ENCODE results near the gene RASL12. TPM values are rescaled to one million over a fixed set of nuclear protein-coding genes. Genes with fewer than 3 reads are reported as not detected.
A peak's percentile ranks its signal among the peaks of the same experiment; 100 is the strongest.

The RASL12 gene
- total RNA-seq, 1 donor from 2014 or later, result 85.7 TPM

DNA sequence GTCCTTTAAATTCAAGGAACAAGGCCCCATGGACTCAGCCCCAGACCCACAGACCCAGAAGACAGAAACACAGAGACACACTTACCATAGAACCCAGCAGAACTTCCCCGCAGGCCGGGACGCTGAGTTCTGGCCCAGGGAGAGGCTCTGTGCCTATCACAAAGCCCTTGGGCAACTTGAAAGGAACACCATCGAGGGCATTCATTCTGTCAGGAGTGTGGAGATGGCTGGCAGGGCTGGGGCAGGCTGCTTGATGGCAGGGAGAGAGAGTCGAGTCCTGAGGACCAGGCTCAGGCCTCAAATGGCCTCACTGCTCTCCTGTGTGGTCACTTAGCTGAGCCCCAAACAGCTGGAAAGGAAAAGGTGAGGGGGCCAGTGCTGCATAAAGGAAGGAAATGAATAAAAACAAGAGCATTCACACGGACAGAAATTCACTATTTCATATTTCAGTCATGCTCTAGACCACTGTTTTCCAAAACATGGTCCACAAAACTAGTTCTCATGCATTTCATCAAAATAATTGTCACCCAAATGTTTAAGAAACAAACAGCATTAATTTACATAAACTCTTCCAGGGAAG, 38.3 kb upstream of the RASL12 start:
- no peak for DNase-seq (ENCODE audit: extremely low spot score in 2 of 2)
- Histone ChIP-seq H3K36me3 (peaks cover 0 to 18% of the 10 kb centered on the region in 2 donors), H3K27me3 (no peaks in the 10 kb centered on the region), H3K4me3 (no peak overlapping the region), H3K4me1 (peaks cover 8% of the 10 kb centered on the region), H3K9me3 (no peaks in the 10 kb centered on the region), H3K27ac (no peak overlapping the region)
- TF ChIP-seq POLR2AphosphoS5 (IDR thresholded peaks at IDR 0.05; ENCODE audit: insufficient read depth in 1 of 2, low read depth in 1 of 2), result no peak
- intact Hi-C loops (cut with DNase I), result no loop called here

DNA sequence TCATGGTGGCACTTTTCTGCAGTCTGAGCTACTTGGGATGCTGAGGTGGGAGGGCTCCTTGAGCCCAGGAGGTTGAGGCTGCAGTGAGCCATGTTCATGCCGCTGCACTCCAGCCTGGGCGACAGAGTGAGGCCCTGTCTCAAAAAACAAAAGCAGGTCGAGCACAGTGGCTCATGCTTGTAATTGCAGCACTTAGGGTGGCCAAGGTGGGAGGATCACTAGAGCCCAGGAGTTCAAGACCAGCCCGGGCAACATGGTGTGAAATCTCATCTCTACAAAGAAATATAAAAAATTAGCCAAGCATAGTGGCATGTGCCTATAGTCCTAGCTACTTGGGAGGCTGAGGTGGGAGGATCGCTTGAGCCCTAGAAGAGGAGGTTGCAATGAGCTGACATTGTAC, 37.2 kb upstream of the RASL12 start:
- intact Hi-C loops (cut with DNase I), result no loop called here
- no peaks in the 10 kb centered on the region for H3K27me3 ChIP-seq
- no peak overlapping the region for H3K27ac ChIP-seq
- TF ChIP-seq POLR2A (IDR thresholded peaks at IDR 0.05) (no peak), POLR2AphosphoS5 (IDR thresholded peaks at IDR 0.05; ENCODE audit: insufficient read depth in 1 of 2, low read depth in 1 of 2) (no peak), CTCF (IDR thresholded peaks at IDR 0.05) (no peak)
- H3K4me3 ChIP-seq, result no peak overlapping the region
- DNase-seq (ENCODE audit: extremely low spot score in 2 of 2), result no peak
- H3K36me3 ChIP-seq, result peaks cover 0 to 18% of the 10 kb centered on the region in 2 donors
- H3K4me1 ChIP-seq, result peaks cover 15% of the 10 kb centered on the region
- no peaks in the 10 kb centered on the region for H3K9me3 ChIP-seq

GRCh38 chr15:65102912-65103311, 35.1 kb upstream of the RASL12 start:
- Histone ChIP-seq H3K4me3 (no peak overlapping the region), H3K27me3 (no peaks in the 10 kb centered on the region), H3K27ac (no peak overlapping the region), H3K36me3 (peaks cover 0 to 30% of the 10 kb centered on the region in 2 donors), H3K4me1 (peaks cover 15% of the 10 kb centered on the region), H3K9me3 (no peaks in the 10 kb centered on the region)
- no peak for TF ChIP-seq CTCF (IDR thresholded peaks at IDR 0.05)
- TF ChIP-seq POLR2A (IDR thresholded peaks at IDR 0.05), result no peak
- no peak for TF ChIP-seq POLR2AphosphoS5 (IDR thresholded peaks at IDR 0.05; ENCODE audit: insufficient read depth in 1 of 2, low read depth in 1 of 2)
- intact Hi-C loops (cut with DNase I), result no loop called here
- DNase-seq (ENCODE audit: extremely low spot score in 2 of 2), result no peak

DNA sequence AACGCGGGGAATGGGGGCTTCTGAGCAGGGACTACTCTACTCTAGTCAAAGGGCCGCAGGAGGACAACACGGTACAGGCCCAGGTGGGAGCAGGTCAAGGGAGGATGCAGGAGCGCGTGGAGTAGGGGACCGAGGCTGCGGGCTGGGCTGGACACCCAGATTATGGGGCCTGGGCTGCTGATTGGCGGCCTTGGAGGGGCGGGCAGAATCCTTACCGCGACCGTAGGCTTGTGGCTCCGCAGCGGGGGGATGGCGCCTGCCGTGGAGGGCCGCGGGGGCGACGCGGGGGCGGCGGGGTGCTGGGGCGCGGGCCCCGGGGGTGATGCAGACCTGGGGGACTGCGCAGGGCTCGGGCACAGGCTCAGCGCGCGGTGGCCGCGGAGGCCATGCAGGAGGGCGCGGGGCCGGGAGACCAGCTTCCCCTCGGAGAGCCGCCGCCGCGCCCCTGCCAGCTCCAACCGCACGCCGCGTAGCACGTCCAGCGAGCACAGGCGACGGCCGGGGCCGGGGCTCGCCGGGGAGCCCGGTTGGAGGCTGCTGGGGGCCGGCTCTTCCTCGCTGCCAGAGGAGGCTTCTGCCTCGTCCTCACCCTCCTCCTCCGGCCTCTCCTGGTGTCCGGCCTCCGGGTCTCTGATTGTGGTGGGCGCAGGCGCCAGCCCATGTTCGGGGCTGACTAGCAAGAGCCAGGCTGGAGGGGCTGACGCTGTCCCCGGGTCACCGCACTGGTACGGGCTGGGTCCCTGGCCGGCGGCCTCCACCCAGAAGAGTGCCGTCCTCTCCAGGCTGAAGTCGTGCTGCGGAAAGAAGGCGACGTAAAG, 34.3 kb upstream of the RASL12 start:
- intact Hi-C loops (cut with DNase I), result no loop called here
- Histone ChIP-seq H3K27me3 (no peaks in the 10 kb centered on the region), H3K4me1 (peaks cover 15% of the 10 kb centered on the region), H3K4me3 (no peak overlapping the region), H3K9me3 (no peaks in the 10 kb centered on the region), H3K36me3 (peaks cover 0 to 30% of the 10 kb centered on the region in 2 donors), H3K27ac (no peak overlapping the region)
- DNase-seq (ENCODE audit: extremely low spot score in 2 of 2), result peak in 1 of 2 donors; percentile 46
- TF ChIP-seq POLR2AphosphoS5 (IDR thresholded peaks at IDR 0.05; ENCODE audit: insufficient read depth in 1 of 2, low read depth in 1 of 2) (no peak), POLR2A (IDR thresholded peaks at IDR 0.05) (no peak), CTCF (IDR thresholded peaks at IDR 0.05) (no peak)

GRCh38 chr15:65101411-65101890, 33.7 kb upstream of the RASL12 start:
- peaks cover 0 to 30% of the 10 kb centered on the region in 2 donors for H3K36me3 ChIP-seq
- peak; percentile 41 to 56 (median 47) for TF ChIP-seq CTCF (IDR thresholded peaks at IDR 0.05)
- TF ChIP-seq POLR2AphosphoS5 (IDR thresholded peaks at IDR 0.05; ENCODE audit: insufficient read depth in 1 of 2, low read depth in 1 of 2), result no peak
- peaks cover 15% of the 10 kb centered on the region for H3K4me1 ChIP-seq
- H3K9me3 ChIP-seq, result no peaks in the 10 kb centered on the region
- intact Hi-C loops (cut with DNase I), result no loop called here
- no peak overlapping the region for H3K4me3 ChIP-seq
- H3K27me3 ChIP-seq, result no peaks in the 10 kb centered on the region
- DNase-seq (ENCODE audit: extremely low spot score in 2 of 2), result peak in 1 of 2 donors; percentile 49
- peak overlapping the region; percentile 11 for H3K27ac ChIP-seq
